Stimulated activated naive CD8-positive, alpha-beta T cell treated with anti-CD3 and anti-CD28 coated beads, Interleukin-15, Interleukin-2, amounts not matched to agents 100 U/mL and 50 U/mL, for 24 hours (primary cell): ENCODE results near the gene VWDE.

Source experiments
- ATAC-seq: fragments of 150-1000 bp; cut with Tn5 transposase; one replicate; pipeline ENCODE4 v1.10.0; 2021
- DNase-seq: peaks from one replicate; pipeline ENCODE4 v3.0.0; 2021

Gene VWDE

DNA sequence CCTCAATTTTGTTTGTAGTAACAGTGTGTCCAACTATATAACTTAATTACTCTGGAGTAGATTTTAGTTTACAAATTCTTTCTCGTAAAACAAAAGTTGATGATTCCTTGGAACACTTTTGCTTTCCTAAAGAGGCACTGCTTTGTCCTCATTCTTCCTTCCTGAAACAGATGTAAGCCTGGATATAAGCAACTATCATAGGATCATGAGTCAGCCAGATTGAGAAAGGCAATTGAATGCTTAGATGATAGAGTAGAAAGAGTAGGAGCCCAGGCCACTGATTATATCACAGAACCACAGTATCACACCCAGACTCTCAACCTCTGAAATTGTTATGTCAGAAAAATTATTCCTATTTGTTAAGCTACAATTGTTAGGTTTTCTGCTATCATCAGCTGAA lies 122.6 kb downstream of the VWDE start:
- ATAC-seq (no peak), DNase-seq (no peak)
